SK-N-MC (cell line): ENCODE data around the gene FOXD2.

Source experiments
- EZH2 ChIP-seq: fragments of 200-600 bp; sonication (generic); IDR thresholded peaks from one replicate; pipeline ENCODE4 v1.6.1; 2017; ENCODE audit warnings: antibody characterized with exemption
- FOXP2 ChIP-seq: optimal IDR thresholded peaks from 2 replicates; pipeline ENCODE3; 2011; ENCODE audit warnings: mild to moderate bottlenecking, moderate library complexity; ENCODE audit not compliant: insufficient read depth; ENCODE audit errors: extremely low read length, control extremely low read depth
- POLR2AphosphoS5 ChIP-seq: IDR thresholded peaks from 2 replicates; pipeline ENCODE4 v1.6.1; 2012; ENCODE audit warnings: mild to moderate bottlenecking, low read depth, low read length, borderline replicate concordance

GRCh38 chr1:47469390-47469759 lies 31.5 kb downstream of the FOXD2 start:
- TF ChIP-seq EZH2 (no peak), POLR2AphosphoS5 (no peak), FOXP2 (no peak)
